Fibroblast of the conjunctiva (primary cell): Measurements from ENCODE around the gene ERBB4.
"Not testable (repeated sequence)": the region's sequence is repeated elsewhere in the genome, so short reads cannot be mapped to it uniquely, and the experiment has no call there.

Source experiments
- DNase-seq: peaks from one replicate; pipeline ENCODE4 v3.0.0-alpha.2; 2010; ENCODE audit warnings: low read depth

The ERBB4 gene

GRCh38 chr2:212528106-212528856 lies 10.3 kb downstream of the ERBB4 start:
- no peak for DNase-seq

GRCh38 chr2:212526059-212526458 lies 12.5 kb downstream of the ERBB4 start:
- no peak for DNase-seq

- DNase-seq, result no peak
Measured at GRCh38 chr2:212523756-212524155, 14.8 kb downstream of the ERBB4 start.

- no peak for DNase-seq
Measured at GRCh38 chr2:212520340-212520739, 18.3 kb downstream of the ERBB4 start.

- no peak for DNase-seq
Measured at GRCh38 chr2:212517693-212518092, 20.9 kb downstream of the ERBB4 start.

GRCh38 chr2:212505586-212505985 lies 33.0 kb downstream of the ERBB4 start:
- no peak for DNase-seq

GRCh38 chr2:212495046-212495445 lies 43.6 kb downstream of the ERBB4 start:
- no peak for DNase-seq

GRCh38 chr2:212494418-212495020 lies 44.1 kb downstream of the ERBB4 start:
- DNase-seq, result peak; percentile 4

- DNase-seq, result no peak
Measured at GRCh38 chr2:212489719-212490346, 48.8 kb downstream of the ERBB4 start.

- DNase-seq, result no peak
Measured at GRCh38 chr2:212488611-212489010, 50.0 kb downstream of the ERBB4 start.

GRCh38 chr2:212484563-212485080 lies 54.0 kb downstream of the ERBB4 start:
- DNase-seq, result no peak

- DNase-seq, result no peak
Measured at GRCh38 chr2:212480447-212480846, 58.2 kb downstream of the ERBB4 start.

- DNase-seq, result no peak
Measured at GRCh38 chr2:212477571-212477970, 61.0 kb downstream of the ERBB4 start.

GRCh38 chr2:212473211-212473610 lies 65.4 kb downstream of the ERBB4 start:
- no peak for DNase-seq

- not testable (repeated sequence) for DNase-seq
Measured at GRCh38 chr2:212467551-212467950, 71.1 kb downstream of the ERBB4 start.

- DNase-seq, result no peak
Measured at GRCh38 chr2:212465456-212465855, 73.1 kb downstream of the ERBB4 start.

GRCh38 chr2:212461708-212462107 lies 76.9 kb downstream of the ERBB4 start:
- not testable (repeated sequence) for DNase-seq

- no peak for DNase-seq
Measured at GRCh38 chr2:212454149-212454548, 84.5 kb downstream of the ERBB4 start.

GRCh38 chr2:212451786-212452231 lies 86.8 kb downstream of the ERBB4 start:
- peak; percentile 13 for DNase-seq

GRCh38 chr2:212448698-212449097 lies 89.9 kb downstream of the ERBB4 start:
- DNase-seq, result no peak

- no peak for DNase-seq
Measured at GRCh38 chr2:212441821-212442220, 96.8 kb downstream of the ERBB4 start.

- DNase-seq, result no peak
Measured at GRCh38 chr2:212441141-212441540, 97.5 kb downstream of the ERBB4 start.
